HFFc6 (cell line): ENCODE data around the gene IGF1R. TPM values are rescaled to one million over a fixed set of nuclear protein-coding genes. Genes with fewer than 3 reads are reported as not detected.

ENCODE experiments used
- DNase-seq: peaks from one replicate; pipeline ENCODE4 v3.0.0-alpha.2; 2018
- H3K27ac Mint-ChIP-seq: 2 replicates; pipeline ENCODE4 v1.8.0; 2020; ENCODE audit warnings: mild to moderate bottlenecking, mixed read lengths
- H3K27me3 Mint-ChIP-seq: 2 replicates; pipeline ENCODE4 v1.8.0; 2021; ENCODE audit warnings: mild to moderate bottlenecking, moderate library complexity, mixed read lengths; ENCODE audit not compliant: insufficient read depth
- H3K36me3 Mint-ChIP-seq: 2 replicates; pipeline ENCODE4 v1.8.0; 2021; ENCODE audit warnings: low read depth, mixed read lengths
- H3K4me1 Mint-ChIP-seq: 2 replicates; pipeline ENCODE4 v1.8.0; 2020; ENCODE audit warnings: low read depth, mixed read lengths
- H3K4me3 Mint-ChIP-seq: 2 replicates; pipeline ENCODE4 v1.8.0; 2020; ENCODE audit warnings: mild to moderate bottlenecking, moderate library complexity, mixed read lengths
- H3K9me3 Mint-ChIP-seq: 2 replicates; pipeline ENCODE4 v1.8.0; 2020; ENCODE audit warnings: mild to moderate bottlenecking, mixed read lengths
- CTCF ChIP-seq: fragments of 200-600 bp; sonication (generic); IDR thresholded peaks from 2 replicates; pipeline ENCODE4 v1.5.0; 2021; ENCODE audit warnings: antibody characterized with exemption, mild to moderate bottlenecking
- total RNA-seq, 6 experiments: library from RNA; stranded (reverse); fragmentation: NEBNext Ultra II Directional; extraction: Animal tissue kit (Norgen Biotek cat#: 25700); gene quantifications; 2 replicates in 1 of 6; 3 replicates in 5 of 6; pipeline ENCODE4 v1.2.3, GENCODE V29; 2021

IGF1R gene
- total RNA-seq, 6 experiments from 2014 or later, result 46.7 to 61.9 (median 50.1) TPM

DNA sequence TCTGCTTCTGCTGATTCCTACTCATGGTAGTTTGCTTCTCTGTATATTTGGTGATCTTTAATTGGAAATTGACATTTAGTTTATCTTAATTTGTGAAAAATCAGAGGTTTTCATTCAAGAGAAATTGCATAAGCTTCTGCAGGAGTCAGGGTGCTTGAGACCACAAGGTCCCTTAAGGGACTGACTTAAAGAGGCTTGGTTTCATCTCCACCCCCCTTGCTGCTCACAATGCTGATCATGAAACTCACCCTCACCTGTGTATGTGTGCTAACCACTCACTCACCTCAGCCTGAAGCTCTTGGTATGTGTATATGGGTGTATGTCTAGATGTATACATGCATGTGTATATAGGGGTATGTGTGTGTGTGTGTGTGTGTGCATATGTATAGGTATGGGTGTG is 347.8 kb downstream of the IGF1R start:
- H3K27me3 Mint-ChIP-seq, result peaks cover 20% of the 10 kb centered on the region
- H3K4me1 Mint-ChIP-seq, result no peaks in the 10 kb centered on the region
- H3K9me3 Mint-ChIP-seq, result peaks cover 18% of the 10 kb centered on the region
- H3K36me3 Mint-ChIP-seq, result peaks cover 19% of the 10 kb centered on the region
- H3K4me3 Mint-ChIP-seq, result no peak overlapping the region
- no peak overlapping the region for H3K27ac Mint-ChIP-seq
- TF ChIP-seq CTCF, result no peak
- no peak for DNase-seq

DNA sequence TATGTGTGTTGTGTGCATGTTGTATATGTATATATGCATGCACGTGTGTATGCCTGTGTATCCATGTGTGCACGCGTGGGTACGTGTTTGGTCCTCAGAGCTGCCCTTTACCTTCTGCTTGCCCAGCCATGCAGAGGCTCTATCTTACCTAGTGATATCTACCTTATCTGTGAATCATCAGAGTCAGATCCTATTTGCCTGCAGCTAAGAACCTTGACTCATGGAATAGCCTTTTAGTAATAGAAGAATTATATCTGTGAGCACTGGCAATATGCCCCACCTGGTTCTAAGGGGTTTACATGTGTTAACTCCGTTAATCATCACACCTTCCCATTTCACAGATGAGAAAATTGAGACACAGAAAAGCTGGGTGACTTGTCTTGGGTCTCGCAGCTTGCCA is 348.3 kb downstream of the IGF1R start:
- no peak overlapping the region for H3K27ac Mint-ChIP-seq

GRCh38 chr15:98997312-98997711 is 349.0 kb downstream of the IGF1R start:
- Mint-ChIP-seq H3K27me3 (peaks cover 13% of the 10 kb centered on the region), H3K27ac (no peak overlapping the region), H3K9me3 (peaks cover 18% of the 10 kb centered on the region), H3K4me3 (no peak overlapping the region), H3K36me3 (peaks cover 19% of the 10 kb centered on the region), H3K4me1 (no peaks in the 10 kb centered on the region)
- no peak for TF ChIP-seq CTCF
- no peak for DNase-seq

More for the DNA sequence above, 348.3 kb downstream of the IGF1R start:
- H3K9me3 Mint-ChIP-seq, result peaks cover 18% of the 10 kb centered on the region
- H3K27me3 Mint-ChIP-seq, result peaks cover 18% of the 10 kb centered on the region
- peaks cover 19% of the 10 kb centered on the region for H3K36me3 Mint-ChIP-seq
- TF ChIP-seq CTCF, result no peak
- H3K4me1 Mint-ChIP-seq, result no peaks in the 10 kb centered on the region
- DNase-seq, result no peak
- no peak overlapping the region for H3K4me3 Mint-ChIP-seq

DNA sequence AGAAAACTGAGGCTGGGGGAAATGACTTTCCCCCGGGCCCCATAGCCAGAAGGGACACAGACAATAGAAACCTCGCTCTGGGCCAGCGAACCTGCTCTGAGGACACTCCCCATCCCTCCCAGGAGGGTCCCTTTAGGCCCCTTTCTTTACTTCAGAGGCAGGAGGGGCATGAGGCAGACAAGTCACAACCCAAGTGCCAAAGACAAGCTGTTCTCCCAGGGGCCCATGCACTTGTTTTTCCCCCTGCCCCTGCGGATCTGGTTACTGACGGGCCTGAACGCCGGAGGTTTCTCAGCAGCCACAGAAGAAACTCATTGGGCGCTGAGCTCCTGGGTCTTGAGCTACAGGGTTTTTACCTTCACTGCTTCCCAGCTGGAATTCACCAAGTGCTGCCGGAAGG is 349.4 kb downstream of the IGF1R start:
- no peak for DNase-seq
- Mint-ChIP-seq H3K27ac (no peak overlapping the region), H3K4me1 (no peaks in the 10 kb centered on the region), H3K27me3 (peaks cover 10% of the 10 kb centered on the region), H3K4me3 (no peak overlapping the region), H3K9me3 (peaks cover 18% of the 10 kb centered on the region), H3K36me3 (peaks cover 19% of the 10 kb centered on the region)
- TF ChIP-seq CTCF, result no peak

DNA sequence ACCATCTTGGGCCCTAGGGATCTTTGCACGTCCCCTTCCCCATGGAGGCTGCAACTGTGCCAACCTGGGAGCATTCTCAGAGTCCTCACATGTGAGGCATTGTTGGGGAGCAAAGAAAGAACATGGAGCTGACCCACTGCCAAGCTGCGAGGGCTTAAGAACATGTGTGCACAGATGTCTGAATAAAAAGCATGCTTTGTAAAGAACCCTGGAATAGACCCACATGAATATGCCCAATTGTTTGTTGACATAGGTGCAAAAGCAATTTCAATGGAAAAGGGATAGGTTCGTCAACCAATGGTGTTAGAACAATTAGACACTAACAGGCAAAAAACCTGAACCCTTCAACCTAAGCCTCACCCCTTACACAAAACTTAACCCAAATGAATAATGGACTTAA is 349.9 kb downstream of the IGF1R start:
- no peak overlapping the region for H3K4me3 Mint-ChIP-seq
- no peaks in the 10 kb centered on the region for H3K4me1 Mint-ChIP-seq
- DNase-seq, result no peak
- no peak for TF ChIP-seq CTCF
- peaks cover 19% of the 10 kb centered on the region for H3K36me3 Mint-ChIP-seq
- peaks cover 10% of the 10 kb centered on the region for H3K27me3 Mint-ChIP-seq
- H3K27ac Mint-ChIP-seq, result no peak overlapping the region
- peaks cover 18% of the 10 kb centered on the region for H3K9me3 Mint-ChIP-seq

- Mint-ChIP-seq H3K4me3 (no peak overlapping the region), H3K9me3 (peaks cover 18% of the 10 kb centered on the region), H3K27ac (no peak overlapping the region), H3K27me3 (peaks cover 10% of the 10 kb centered on the region), H3K4me1 (no peaks in the 10 kb centered on the region), H3K36me3 (peaks cover 19% of the 10 kb centered on the region)
- no peak for DNase-seq
- no peak for TF ChIP-seq CTCF
Measured at GRCh38 chr15:98999233-98999632, 350.9 kb downstream of the IGF1R start.
